NOMO-1 (cell line): Measurements from ENCODE around the gene FGD6.

Experiments used
- DNase-seq, 2 experiments: peaks; one replicate each; lab custom pipeline; 2025; ENCODE audit not compliant: unreplicated experiment in 2 of 2; lab: John Stamatoyannopoulos, UW

FGD6 gene

DNA sequence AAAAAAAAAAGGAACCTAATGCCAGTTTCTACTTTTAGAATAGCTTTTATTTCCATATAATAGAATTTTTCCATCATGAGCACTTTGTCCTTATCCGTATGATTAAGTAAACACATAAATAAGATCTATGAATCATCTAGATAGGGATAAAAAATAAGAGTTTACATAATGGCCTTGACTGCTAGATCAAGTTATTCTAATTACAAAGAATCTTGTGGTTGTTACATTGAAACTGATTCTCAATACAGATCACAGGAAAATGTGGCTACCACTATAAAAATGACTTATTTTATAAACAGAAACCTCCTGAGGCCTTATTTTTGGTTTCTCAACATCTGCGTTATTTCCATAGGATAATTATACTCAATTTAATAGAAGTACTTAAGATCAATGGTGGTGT is 179.4 kb downstream of the FGD6 start:
- no peak for DNase-seq

GRCh38 chr12:95034750-95035149 is 182.5 kb downstream of the FGD6 start:
- DNase-seq: no peak
